HCT116 (cell line): ENCODE results near the gene POLA1. TPM values are rescaled to one million over a fixed set of nuclear protein-coding genes. Genes with fewer than 3 reads are reported as not detected.

ENCODE experiments used
- ATAC-seq: fragments of 200-7000 bp; cut with Tn5 transposase; 2 replicates; pipeline ENCODE4 v1.9.1; 2020; ENCODE audit warnings: mild to moderate bottlenecking, moderate library complexity
- BruUV-seq: library from RNA; stranded (reverse); fragments of 400-500 nt; replicated peaks from 2 replicates; lab custom pipeline; 2021; lab: Mats Ljungman, UMichigan
- CTCF ChIA-PET: fragments of 300-600 bp; sonication (Branson Sonifier 250); formaldehyde crosslinking; loops from one replicate; lab custom pipeline; 2021; ENCODE audit warnings: antibody characterized with exemption; lab: Charles Lee
- POLR2A ChIA-PET: fragments of 300-600, 350-600 bp; sonication (Branson Sonifier 250); formaldehyde crosslinking; loops from one replicate; lab custom pipeline; 2021; ENCODE audit warnings: antibody characterized with exemption; lab: Charles Lee
- RAD21 ChIA-PET, 2 experiments: fragments of 300-600 bp; sonication (Branson Sonifier 250); formaldehyde crosslinking; loops; one replicate each; lab custom pipeline; 2023; ENCODE audit warnings: low total read pairs in 2 of 2; ENCODE audit not compliant: uncharacterized antibody in 2 of 2, unreplicated experiment in 2 of 2, low non-redundant PET in 1 of 2; lab: Charles Lee
- DNase-seq: peaks from one replicate; pipeline ENCODE4 v3.0.0-alpha.2; 2010; ENCODE audit warnings: low read depth, low spot score
- H2AFZ ChIP-seq: fragments of 200-600 bp; shearing (Covaris generic), sonication (generic); 2 replicates; pipeline ENCODE4 v1.6.1; 2017; ENCODE audit warnings: low read depth, mixed run types, mixed read lengths, antibody characterized with exemption, low read length; ENCODE audit not compliant: poor library complexity, severe bottlenecking
- H3K27ac ChIP-seq: 2 replicates; pipeline ENCODE4 v1.5.1; 2012; ENCODE audit warnings: low read depth, low read length
- H3K27me3 ChIP-seq: fragments of 200-600 bp; sonication (generic); 2 replicates; pipeline ENCODE4 v1.6.1; 2016; ENCODE audit warnings: mixed run types, low read length, mixed read lengths; ENCODE audit not compliant: insufficient read depth
- H3K36me3 ChIP-seq, 2 experiments: fragments of 200-500 bp in 1 of 2; fragments of 200-600 bp in 1 of 2; sonication (Bioruptor generic) in 1 of 2; sonication (generic) in 1 of 2; 2 replicates each; pipeline versions ENCODE4 v1.5.1 to v1.6.1; 2014 to 2016; ENCODE audit warnings: low read length in 2 of 2, inconsistent platforms in 1 of 2, mixed read lengths in 1 of 2, mixed run types in 1 of 2; ENCODE audit not compliant: insufficient read depth in 2 of 2, control insufficient read depth in 1 of 2
- H3K4me1 ChIP-seq, 2 experiments: fragments of 200-600 bp in 1 of 2; sonication (generic) in 1 of 2; 2 replicates each; pipeline versions ENCODE4 v1.5.1 to v1.6.1; 2012 to 2017; ENCODE audit warnings: low read length in 2 of 2, inconsistent platforms in 1 of 2, mild to moderate bottlenecking in 1 of 2, mixed read lengths in 1 of 2, mixed run types in 1 of 2, moderate library complexity in 1 of 2; ENCODE audit not compliant: insufficient read depth in 2 of 2, control insufficient read depth in 1 of 2
- H3K4me2 ChIP-seq: fragments of 200-600 bp; sonication (generic); 2 replicates; pipeline ENCODE4 v1.6.1; 2017; ENCODE audit warnings: mixed run types, low read length, mixed read lengths
- H3K4me3 ChIP-seq, 2 experiments: fragments of 200-600 bp in 1 of 2; sonication (generic) in 1 of 2; replicated peaks in 1 of 2; 2 replicates each; pipeline ENCODE4 v1.5.1; 2011 to 2016; ENCODE audit warnings: low read length in 2 of 2, control low read depth in 1 of 2, low read depth in 1 of 2, mild to moderate bottlenecking in 1 of 2, mixed read lengths in 1 of 2, mixed run types in 1 of 2
- H3K79me2 ChIP-seq: fragments of 200-600 bp; sonication (generic); 2 replicates; pipeline ENCODE4 v1.6.1; 2017; ENCODE audit warnings: mild to moderate bottlenecking, mixed run types, low read length, moderate library complexity, mixed read lengths; ENCODE audit not compliant: insufficient read depth
- H3K9ac ChIP-seq: fragments of 200-600 bp; sonication (generic); 2 replicates; pipeline ENCODE4 v1.6.1; 2016; ENCODE audit warnings: low read length, mixed read lengths
- H3K9me2 ChIP-seq: fragments of 200-600 bp; sonication (generic), shearing (Covaris generic); 2 replicates; pipeline ENCODE4 v1.6.1; 2017; ENCODE audit warnings: mixed run types, mild to moderate bottlenecking, moderate library complexity; ENCODE audit not compliant: insufficient read depth
- H3K9me3 ChIP-seq, 2 experiments: fragments of 200-500 bp in 1 of 2; fragments of 200-600 bp in 1 of 2; sonication (Bioruptor generic) in 1 of 2; sonication (generic) in 1 of 2; 2 replicates each; pipeline ENCODE4 v1.6.1; 2014 to 2017; ENCODE audit warnings: low read length in 2 of 2, mixed read lengths in 2 of 2, inconsistent platforms in 1 of 2, low read depth in 1 of 2, mild to moderate bottlenecking in 1 of 2, mixed run types in 1 of 2, moderate library complexity in 1 of 2; ENCODE audit not compliant: control insufficient read depth in 1 of 2, insufficient read depth in 1 of 2
- H4K20me1 ChIP-seq: fragments of 200-600 bp; sonication (generic), shearing (Covaris generic); 2 replicates; pipeline ENCODE4 v1.6.1; 2017; ENCODE audit warnings: mixed run types, mild to moderate bottlenecking, moderate library complexity; ENCODE audit not compliant: insufficient read depth
- CEBPB ChIP-seq: IDR thresholded peaks from 2 replicates; pipeline ENCODE4 v1.6.1; 2012; ENCODE audit warnings: low read depth
- ELF1 ChIP-seq: IDR thresholded peaks from 2 replicates; pipeline ENCODE4 v1.6.1; 2012; ENCODE audit warnings: low read depth, borderline replicate concordance
- EZH2 ChIP-seq: fragments of 200-600 bp; sonication (generic); IDR thresholded peaks from 2 replicates; pipeline ENCODE4 v1.6.1; 2017; ENCODE audit warnings: antibody characterized with exemption, mixed run types
- EZH2phosphoT487 ChIP-seq: fragments of 200-600 bp; IDR thresholded peaks from 2 replicates; pipeline ENCODE4 v1.6.1; 2018; ENCODE audit warnings: antibody characterized with exemption, borderline replicate concordance
- FOSL1 ChIP-seq: IDR thresholded peaks from 2 replicates; pipeline ENCODE4 v1.6.1; 2012; ENCODE audit warnings: low read depth
- JUND ChIP-seq: IDR thresholded peaks from 2 replicates; pipeline ENCODE4 v1.6.1; 2012
- POLR2A ChIP-seq: IDR thresholded peaks from 2 replicates; pipeline ENCODE4 v1.7.0; 2011; ENCODE audit warnings: borderline replicate concordance; ENCODE audit not compliant: insufficient read depth, insufficient read length; ENCODE audit errors: extremely low read depth
- POLR2AphosphoS5 ChIP-seq: IDR thresholded peaks from 2 replicates; pipeline ENCODE4 v1.6.1; 2011; ENCODE audit warnings: mild to moderate bottlenecking, low read depth, low read length, moderate library complexity
- RAD21 ChIP-seq: IDR thresholded peaks from 2 replicates; pipeline ENCODE4 v1.6.1; 2012; ENCODE audit warnings: low read depth, mild to moderate bottlenecking
- SIN3A ChIP-seq: IDR thresholded peaks from 2 replicates; pipeline ENCODE4 v1.6.1; 2012; ENCODE audit warnings: low read depth
- SP1 ChIP-seq: IDR thresholded peaks from 2 replicates; pipeline ENCODE4 v1.6.1; 2012; ENCODE audit warnings: low read depth
- SRF ChIP-seq: IDR thresholded peaks from 2 replicates; pipeline ENCODE4 v1.6.1; 2012; ENCODE audit warnings: low read depth
- TCF7L2 ChIP-seq: IDR thresholded peaks from 2 replicates; pipeline ENCODE4 v1.7.0; 2011; ENCODE audit warnings: borderline replicate concordance, inconsistent platforms; ENCODE audit not compliant: insufficient read depth, insufficient read length; ENCODE audit errors: extremely low read depth
- ZFX ChIP-seq: fragments of 450-650 bp; IDR thresholded peaks from 2 replicates; pipeline ENCODE4 v1.6.1; 2017
- intact Hi-C: fragments of 100-400 bp; cut with micrococcal nuclease; formaldehyde crosslinking; loops from 2 replicates; pipeline ENCODE4 v1.10.0; 2022
- total RNA-seq: library from RNA; stranded (reverse); gene quantifications from one replicate; pipeline ENCODE4 v1.2.1, GENCODE V29; 2021; ENCODE audit not compliant: unreplicated experiment
- TF ChIP-seq, protein P1 (sequence below): IDR thresholded peaks from 2 replicates; pipeline ENCODE4 v1.6.1; 2012
- TF ChIP-seq, protein P2 (sequence below), 3 experiments: fragments of 200-600 bp in 1 of 3; sonication (generic) in 1 of 3; IDR thresholded peaks in 2 of 3; conservative IDR thresholded peaks in 1 of 3; 2 replicates each; pipeline ENCODE4 v1.5.1; 2012 to 2017; ENCODE audit warnings: low read depth in 2 of 3, low read length in 2 of 3, antibody characterized with exemption in 1 of 3, borderline replicate concordance in 1 of 3, control low read depth in 1 of 3, mild to moderate bottlenecking in 1 of 3, mixed read lengths in 1 of 3, mixed run types in 1 of 3, moderate library complexity in 1 of 3; ENCODE audit not compliant: insufficient read depth in 1 of 3

POLA1 gene
- total RNA-seq, 1 experiment from 2014 or later: 27.0 TPM

DNA sequence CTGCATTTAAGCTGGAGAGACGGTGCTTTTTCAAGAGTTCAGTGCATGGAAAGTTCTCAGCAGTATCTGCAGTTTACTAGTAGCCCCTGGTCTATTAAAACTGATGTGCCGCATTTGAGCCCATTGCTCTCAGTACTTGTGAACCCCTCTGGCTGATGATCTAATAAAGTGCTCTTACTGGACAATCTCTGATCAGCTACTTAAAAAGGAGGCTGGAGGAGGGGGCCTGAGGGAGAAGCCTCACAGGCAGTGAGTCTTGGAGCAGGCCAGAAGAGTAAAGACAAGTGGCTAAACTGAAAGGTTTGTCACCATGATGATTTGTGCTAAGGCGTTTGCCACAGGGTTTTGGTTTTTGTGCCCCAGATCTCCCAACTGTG lies 183.6 kb downstream of the POLA1 start:
- ChIA-PET RAD21 (no interaction called here), POLR2A (no interaction called here), CTCF (no interaction called here)
- no peaks in the 10 kb centered on the region for H4K20me1 ChIP-seq
- no peak for TF ChIP-seq RAD21
- no peak for TF ChIP-seq SIN3A
- TF ChIP-seq JUND: no peak
- TF ChIP-seq, protein P1, sequence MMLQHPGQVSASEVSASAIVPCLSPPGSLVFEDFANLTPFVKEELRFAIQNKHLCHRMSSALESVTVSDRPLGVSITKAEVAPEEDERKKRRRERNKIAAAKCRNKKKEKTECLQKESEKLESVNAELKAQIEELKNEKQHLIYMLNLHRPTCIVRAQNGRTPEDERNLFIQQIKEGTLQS: no peak
- TF ChIP-seq SRF: no peak
- TF ChIP-seq POLR2A: no peak
- TF ChIP-seq TCF7L2: no peak
- TF ChIP-seq POLR2AphosphoS5: no peak
- TF ChIP-seq, protein P2, sequence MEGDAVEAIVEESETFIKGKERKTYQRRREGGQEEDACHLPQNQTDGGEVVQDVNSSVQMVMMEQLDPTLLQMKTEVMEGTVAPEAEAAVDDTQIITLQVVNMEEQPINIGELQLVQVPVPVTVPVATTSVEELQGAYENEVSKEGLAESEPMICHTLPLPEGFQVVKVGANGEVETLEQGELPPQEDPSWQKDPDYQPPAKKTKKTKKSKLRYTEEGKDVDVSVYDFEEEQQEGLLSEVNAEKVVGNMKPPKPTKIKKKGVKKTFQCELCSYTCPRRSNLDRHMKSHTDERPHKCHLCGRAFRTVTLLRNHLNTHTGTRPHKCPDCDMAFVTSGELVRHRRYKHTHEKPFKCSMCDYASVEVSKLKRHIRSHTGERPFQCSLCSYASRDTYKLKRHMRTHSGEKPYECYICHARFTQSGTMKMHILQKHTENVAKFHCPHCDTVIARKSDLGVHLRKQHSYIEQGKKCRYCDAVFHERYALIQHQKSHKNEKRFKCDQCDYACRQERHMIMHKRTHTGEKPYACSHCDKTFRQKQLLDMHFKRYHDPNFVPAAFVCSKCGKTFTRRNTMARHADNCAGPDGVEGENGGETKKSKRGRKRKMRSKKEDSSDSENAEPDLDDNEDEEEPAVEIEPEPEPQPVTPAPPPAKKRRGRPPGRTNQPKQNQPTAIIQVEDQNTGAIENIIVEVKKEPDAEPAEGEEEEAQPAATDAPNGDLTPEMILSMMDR (IDR thresholded peaks at IDR 0.05 in 2 of 3, conservative IDR thresholded peaks at IDR 0.05 in 1 of 3; ENCODE audit: borderline replicate concordance in 1 of 3, insufficient read depth in 1 of 3, low read depth in 2 of 3, low read length in 2 of 3): no peak
- TF ChIP-seq EZH2: no peak
- TF ChIP-seq SP1: no peak
- no peak for TF ChIP-seq CEBPB
- TF ChIP-seq ELF1: no peak
- TF ChIP-seq ZFX: no peak
- TF ChIP-seq EZH2phosphoT487: no peak
- no peak for TF ChIP-seq FOSL1
- DNase-seq (no peak), ATAC-seq (no peak)
- no peaks in the 10 kb centered on the region for H3K9me2 ChIP-seq
- no peaks in the 10 kb centered on the region for H3K79me2 ChIP-seq
- no peak overlapping the region for H3K4me2 ChIP-seq
- no peak overlapping the region for H3K4me3 ChIP-seq
- no peaks in the 10 kb centered on the region for H3K27me3 ChIP-seq
- H3K4me1 ChIP-seq: no peaks in the 10 kb centered on the region
- no peak overlapping the region for H3K9ac ChIP-seq
- H3K27ac ChIP-seq: no peak overlapping the region
- intact Hi-C loops: no loop called here
- H3K36me3 ChIP-seq: no peaks in the 10 kb centered on the region
- no peak overlapping the region for H2AFZ ChIP-seq
- no TSS peak for BruUV-seq
- no peaks in the 10 kb centered on the region for H3K9me3 ChIP-seq
